K562 (cell line): ENCODE measurements around the gene PTPRF. TPM values are rescaled to one million over a fixed set of nuclear protein-coding genes. Genes with fewer than 3 reads are reported as not detected.

ENCODE experiments used
- ATF3 ChIP-seq, 2 experiments: fragments of 450-650 bp in 1 of 2; sonication (generic) in 1 of 2; formaldehyde crosslinking in 1 of 2; IDR thresholded peaks in 1 of 2; conservative IDR thresholded peaks in 1 of 2; 2 replicates each; pipeline versions ENCODE4 v1.6.1 to v1.8.1; 2016 to 2023; ENCODE audit warnings: mild to moderate bottlenecking in 2 of 2, moderate library complexity in 2 of 2, inconsistent platforms in 1 of 2, missing genetic modification reagents in 1 of 2
- BRCA1 ChIP-seq, 2 experiments: fragments of 450-650 bp in 1 of 2; sonication (generic) in 1 of 2; formaldehyde crosslinking in 1 of 2; IDR thresholded peaks; 2 replicates each; pipeline versions ENCODE4 v1.5.0 to v1.6.1; 2017 to 2020; ENCODE audit warnings: mild to moderate bottlenecking in 1 of 2, missing genetic modification reagents in 1 of 2
- CEBPG ChIP-seq, 3 experiments: fragments of 200-800 bp in 1 of 3; sonication (Bioruptor generic) in 1 of 3; sonication (generic) in 1 of 3; formaldehyde crosslinking in 1 of 3; IDR thresholded peaks in 2 of 3; conservative IDR thresholded peaks in 1 of 3; 2 replicates each; pipeline versions ENCODE4 v1.6.1 to v1.8.0; 2016 to 2022; ENCODE audit warnings: missing compliant biosample characterization in 2 of 3, missing genetic modification characterization in 2 of 3, mild to moderate bottlenecking in 1 of 3, missing genetic modification reagents in 1 of 3
- ETV6 ChIP-seq, 3 experiments: fragments of 150-350 bp in 1 of 3; sonication (generic) in 1 of 3; formaldehyde crosslinking in 1 of 3; IDR thresholded peaks; 2 replicates each; pipeline versions ENCODE4 v1.6.1 to v1.8.0; 2014 to 2022; ENCODE audit warnings: borderline replicate concordance in 2 of 3, low read depth in 2 of 3, antibody characterized with exemption in 1 of 3, low read length in 1 of 3, mild to moderate bottlenecking in 1 of 3, missing genetic modification reagents in 1 of 3
- GABPB1 ChIP-seq: sonication (generic); formaldehyde crosslinking; IDR thresholded peaks from 2 replicates; pipeline ENCODE4 v1.8.0; 2022; ENCODE audit warnings: mild to moderate bottlenecking, missing genetic modification reagents
- NR2C2 ChIP-seq, 2 experiments: fragments of 200-800 bp in 1 of 2; sonication (Bioruptor generic) in 1 of 2; sonication (generic) in 1 of 2; formaldehyde crosslinking in 1 of 2; IDR thresholded peaks; 2 replicates each; pipeline versions ENCODE4 v1.6.1 to v1.8.0; 2016 to 2022; ENCODE audit warnings: mild to moderate bottlenecking in 1 of 2, missing compliant biosample characterization in 1 of 2, missing genetic modification characterization in 1 of 2, missing genetic modification reagents in 1 of 2
- RBM14 ChIP-seq: fragments of 200-400 bp; formaldehyde crosslinking; IDR thresholded peaks from 2 replicates; pipeline ENCODE4 v1.6.1; 2018; ENCODE audit warnings: low read depth, mild to moderate bottlenecking, low read length, moderate library complexity, borderline replicate concordance; ENCODE audit not compliant: insufficient read depth
- SLC30A9 ChIP-seq: fragments of 250-450 bp; sonication (Bioruptor Pico); IDR thresholded peaks from 2 replicates; pipeline ENCODE4 v1.8.0; 2022; ENCODE audit warnings: mild to moderate bottlenecking, moderate library complexity
- ZBTB40 ChIP-seq, 2 experiments: fragments of 450-650 bp in 1 of 2; sonication (generic) in 1 of 2; formaldehyde crosslinking in 1 of 2; IDR thresholded peaks; 2 replicates each; pipeline versions ENCODE4 v1.7.1 to v1.9.0; 2016 to 2022; ENCODE audit warnings: inconsistent platforms in 1 of 2, mild to moderate bottlenecking in 1 of 2, missing genetic modification reagents in 1 of 2
- ZNF174 ChIP-seq: fragments of 250-450 bp; sonication (Bioruptor Pico); IDR thresholded peaks from 2 replicates; pipeline ENCODE4 v1.4.0; 2020; ENCODE audit warnings: mild to moderate bottlenecking
- polyA plus RNA-seq, 8 experiments: library from polyadenylated mRNA; depleted of rRNA in 4 of 8; stranded (reverse) in 5 of 8; unstranded in 3 of 8; fragments of >200 nt; fragmentation: Nextera tagmentation in 2 of 8; fragmentation: Illumina TruSeq in 1 of 8; extraction: Ambion mirVana in 2 of 8; extraction: Trizol in 1 of 8; gene quantifications; 2 replicates each; pipeline versions ENCODE4 v1.2.1 to v1.2.3, GENCODE V29; 2011 to 2014; ENCODE audit warnings: inconsistent platforms in 1 of 8, missing spikeins in 1 of 8
- total RNA-seq, 7 experiments: library from RNA; depleted of rRNA in 6 of 7; stranded (reverse); fragments of >200 nt in 6 of 7; fragmentation: Illumina TruSeq in 2 of 7; extraction: Trizol in 2 of 7; gene quantifications; 2 replicates each; pipeline versions ENCODE4 v1.2.1 to v1.2.3, GENCODE V29; 2011 to 2021; ENCODE audit warnings: low replicate concordance in 1 of 7

PTPRF gene
- total and polyA plus RNA-seq, 9 of the 15 experiments (the other 6 are each of a cell fraction or from before 2014, with no cell fraction given), result 0.13 to 4.3 (median 1.1) TPM

GRCh38 chr1:43518935-43519686, 11.6 kb upstream of the PTPRF start (continued):
- TF ChIP-seq ETV6 (IDR thresholded peaks at IDR 0.05; ENCODE audit: borderline replicate concordance in 1 of 2, low read depth in 2 of 2, low read length in 1 of 2) (no peak), ETV6 (CRISPR knock-in tag; IDR thresholded peaks at IDR 0.05; ENCODE audit: borderline replicate concordance) (no peak), BRCA1 (IDR thresholded peaks at IDR 0.05) (no peak), BRCA1 (CRISPR knock-in tag; IDR thresholded peaks at IDR 0.05) (no peak), CEBPG (CRISPR knock-in tag; IDR thresholded peaks at IDR 0.05) (peak; percentile 83), CEBPG (tag; conservative IDR thresholded peaks at IDR 0.05 in 1 of 2, IDR thresholded peaks at IDR 0.05 in 1 of 2) (peak in 1 of 2 experiments; percentile 84; a peak in 2 of 4 replicates), ZBTB40 (IDR thresholded peaks at IDR 0.05) (no peak), ZBTB40 (CRISPR knock-in tag; IDR thresholded peaks at IDR 0.05) (no peak), RBM14 (no peak), ATF3 (IDR thresholded peaks at IDR 0.05) (peak; percentile 75), ATF3 (CRISPR knock-in tag; conservative IDR thresholded peaks at IDR 0.05) (no peak), GABPB1 (CRISPR knock-in tag) (no peak), ZNF174 (CRISPR knock-in tag) (no peak), SLC30A9 (no peak), NR2C2 (CRISPR knock-in tag; IDR thresholded peaks at IDR 0.05) (no peak), NR2C2 (tag; IDR thresholded peaks at IDR 0.05) (no peak)
